ENCODE measurements around the gene CLSTN2. TPM values are rescaled to one million over a fixed set of nuclear protein-coding genes. Genes with fewer than 3 reads are reported as not detected.

The CLSTN2 gene
- total RNA-seq, 1 experiment from 2014 or later: 0.68 TPM

DNA sequence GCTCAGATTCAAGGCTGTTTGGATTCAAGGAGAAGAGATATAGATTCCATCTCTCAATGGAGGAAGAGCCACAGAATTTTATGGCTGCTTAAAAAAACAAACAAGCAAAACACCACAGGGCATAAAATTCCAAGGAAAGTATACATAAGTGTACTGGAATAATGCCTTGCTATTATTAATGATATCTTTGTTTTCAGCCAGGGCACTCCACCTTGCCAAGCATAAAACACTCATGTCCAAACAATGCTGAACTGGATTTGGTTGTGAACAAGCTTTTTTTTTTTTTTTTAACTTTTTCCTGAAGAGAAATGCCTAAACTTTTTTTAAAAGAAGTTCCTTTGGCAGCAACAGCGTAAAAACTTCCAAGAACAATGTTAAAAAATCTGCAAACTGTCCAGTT, 4.8 kb upstream of the CLSTN2 start:
- no peak for DNase-seq
- H3K27me3 Mint-ChIP-seq (ENCODE audit: low read depth): peaks cover 32% of the 10 kb centered on the region

More for the DNA sequence above, 4.8 kb upstream of the CLSTN2 start:
- no peak overlapping the region for H4K8ac ChIP-seq (replicated peaks; ENCODE audit: insufficient read length, low read depth, low read length)
- no peak overlapping the region for H3K27ac Mint-ChIP-seq
- H2BK15ac ChIP-seq (ENCODE audit: low read depth, low read length): no peak overlapping the region
- WGBS (ENCODE audit: extremely low coverage, insufficient read length, low lambda C conversion rate): no CpG with 5 or more reads among the region's 1 CpG
- no peak overlapping the region for H2BK5ac ChIP-seq (ENCODE audit: insufficient read length, low read length)
- no peaks in the 10 kb centered on the region for H3K4me1 ChIP-seq (ENCODE audit: insufficient read depth, low read length)
- H3K18ac ChIP-seq (ENCODE audit: insufficient read length, low read depth, low read length): no peak overlapping the region
- H3K9me3 ChIP-seq (ENCODE audit: control insufficient read depth, low read depth, low read length): no peaks in the 10 kb centered on the region
- 0 out of 4 replicates have a peak, but pooled peaks cover 2 to 4% of the 10 kb centered on the region in 2 experiments for H3K4me1 Mint-ChIP-seq
- no peak overlapping the region for H3K4me3 Mint-ChIP-seq
- H3T11ph ChIP-seq (ENCODE audit: low read length): no peak overlapping the region
- H3K14ac ChIP-seq (ENCODE audit: insufficient read depth, low read length): no peak overlapping the region
- no peaks in the 10 kb centered on the region for H4K20me1 ChIP-seq (ENCODE audit: control insufficient read depth, insufficient read depth, insufficient read length)
- no peak overlapping the region for H3K23ac ChIP-seq (ENCODE audit: insufficient read length, low read depth, low read length)
- no peak overlapping the region for H3K56ac ChIP-seq (ENCODE audit: insufficient read length, low read depth, low read length)
- H3K4ac ChIP-seq (ENCODE audit: low read depth, low read length): no peak overlapping the region
- H3K79me1 ChIP-seq (ENCODE audit: insufficient read depth, low read depth, low read length, poor library complexity, severe bottlenecking): no peaks in the 10 kb centered on the region
- TF ChIP-seq, protein P1, sequence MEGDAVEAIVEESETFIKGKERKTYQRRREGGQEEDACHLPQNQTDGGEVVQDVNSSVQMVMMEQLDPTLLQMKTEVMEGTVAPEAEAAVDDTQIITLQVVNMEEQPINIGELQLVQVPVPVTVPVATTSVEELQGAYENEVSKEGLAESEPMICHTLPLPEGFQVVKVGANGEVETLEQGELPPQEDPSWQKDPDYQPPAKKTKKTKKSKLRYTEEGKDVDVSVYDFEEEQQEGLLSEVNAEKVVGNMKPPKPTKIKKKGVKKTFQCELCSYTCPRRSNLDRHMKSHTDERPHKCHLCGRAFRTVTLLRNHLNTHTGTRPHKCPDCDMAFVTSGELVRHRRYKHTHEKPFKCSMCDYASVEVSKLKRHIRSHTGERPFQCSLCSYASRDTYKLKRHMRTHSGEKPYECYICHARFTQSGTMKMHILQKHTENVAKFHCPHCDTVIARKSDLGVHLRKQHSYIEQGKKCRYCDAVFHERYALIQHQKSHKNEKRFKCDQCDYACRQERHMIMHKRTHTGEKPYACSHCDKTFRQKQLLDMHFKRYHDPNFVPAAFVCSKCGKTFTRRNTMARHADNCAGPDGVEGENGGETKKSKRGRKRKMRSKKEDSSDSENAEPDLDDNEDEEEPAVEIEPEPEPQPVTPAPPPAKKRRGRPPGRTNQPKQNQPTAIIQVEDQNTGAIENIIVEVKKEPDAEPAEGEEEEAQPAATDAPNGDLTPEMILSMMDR (conservative IDR thresholded peaks at IDR 0.05): no peak
- H2AFZ ChIP-seq (ENCODE audit: low read length): no peak overlapping the region
- H2BK20ac ChIP-seq (ENCODE audit: low read depth, low read length, poor library complexity, severe bottlenecking): no peak overlapping the region
- no peak overlapping the region for H2BK120ac ChIP-seq (ENCODE audit: low read depth, low read length, poor library complexity, severe bottlenecking)
- H2BK12ac ChIP-seq (ENCODE audit: insufficient read length, low read depth, low read length): no peak overlapping the region
- H3K4me2 ChIP-seq (ENCODE audit: insufficient read depth, insufficient read length, low read length): no peak overlapping the region
- no peak overlapping the region for H3K27ac ChIP-seq (ENCODE audit: insufficient read length, low read depth, low read length)
- H3K27me3 ChIP-seq (ENCODE audit: insufficient read depth, low read length): no peaks in the 10 kb centered on the region
- peaks cover 2% of the 10 kb centered on the region for H3K23me2 ChIP-seq (ENCODE audit: insufficient read length, low read depth, low read length, poor library complexity, severe bottlenecking)
- no peak overlapping the region for H4K5ac ChIP-seq (ENCODE audit: insufficient read length, low read depth, low read length)
- no peaks in the 10 kb centered on the region for H3K9me3 Mint-ChIP-seq
- H2AK5ac ChIP-seq (ENCODE audit: insufficient read length, low read length): no peak overlapping the region
- no peak overlapping the region for H4K91ac ChIP-seq (ENCODE audit: insufficient read length, low read depth, low read length)
- H3K79me2 ChIP-seq (ENCODE audit: insufficient read depth, low read length): no peaks in the 10 kb centered on the region
- H3K36me3 Mint-ChIP-seq (ENCODE audit: insufficient read depth in 1 of 3, low read depth in 3 of 3): no peaks in the 10 kb centered on the region
- no peak overlapping the region for H3K9ac ChIP-seq (ENCODE audit: extremely low read depth, insufficient read length, low read length)

All from H9 (cell line).